NCI-H226 (cell line): ENCODE data around the gene DDR2.
"Not testable (repeated sequence)": the region's sequence is repeated elsewhere in the genome, so short reads cannot be mapped to it uniquely, and the experiment has no call there.

Experiments used
- DNase-seq: peaks from one replicate; pipeline ENCODE4 v3.0.0-alpha.2; 2015

The DDR2 gene

DNA sequence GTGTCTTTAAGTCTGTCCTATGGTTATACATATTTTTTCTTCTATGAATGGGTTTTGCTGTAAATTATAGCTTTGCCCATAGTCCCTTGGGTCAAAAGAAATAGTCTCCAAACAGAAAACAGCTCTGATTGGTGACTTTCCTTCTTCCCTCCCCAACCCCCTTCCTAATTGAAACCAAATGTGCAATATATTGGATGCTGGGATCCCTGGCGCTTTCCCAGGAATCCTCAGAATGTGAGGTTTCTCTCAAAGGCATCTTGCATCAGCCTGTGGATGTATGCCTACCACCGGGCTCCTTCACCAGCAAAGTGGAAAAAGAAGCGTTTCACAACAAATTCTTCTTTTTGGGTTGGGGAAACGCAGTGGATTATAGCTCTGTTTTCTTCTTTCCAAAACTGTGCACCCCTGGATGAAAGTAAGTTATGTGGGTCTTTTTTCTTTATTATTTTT, at the start of gene DDR2:
TSS of gene DDR2 (plus strand) at position 248 of the 450 bp plus-strand sequence. CDS start 86,600 bp downstream, outside the sequence.
- DNase-seq = peak; percentile 81

DNA sequence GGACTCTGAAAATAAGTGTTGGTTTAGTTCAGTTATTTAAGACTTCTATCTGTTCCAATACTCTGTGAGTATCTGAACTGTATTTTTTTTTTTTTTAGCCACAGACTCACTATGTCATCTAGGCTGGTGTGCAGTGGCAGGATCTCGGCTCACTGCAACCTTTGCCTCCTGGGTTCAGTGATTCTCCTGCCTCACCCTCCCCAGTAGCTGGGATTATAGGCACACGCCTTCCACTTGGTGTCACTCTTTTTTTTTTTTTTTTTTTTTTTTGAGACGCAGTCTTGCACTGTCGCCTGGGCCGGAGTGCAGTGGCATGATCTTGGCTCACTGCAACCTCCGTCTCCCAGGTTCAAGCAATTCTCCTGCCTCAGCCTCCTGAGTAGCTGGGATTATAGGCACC, 49.4 kb upstream of the DDR2 start:
- not testable (repeated sequence) for DNase-seq

DNA sequence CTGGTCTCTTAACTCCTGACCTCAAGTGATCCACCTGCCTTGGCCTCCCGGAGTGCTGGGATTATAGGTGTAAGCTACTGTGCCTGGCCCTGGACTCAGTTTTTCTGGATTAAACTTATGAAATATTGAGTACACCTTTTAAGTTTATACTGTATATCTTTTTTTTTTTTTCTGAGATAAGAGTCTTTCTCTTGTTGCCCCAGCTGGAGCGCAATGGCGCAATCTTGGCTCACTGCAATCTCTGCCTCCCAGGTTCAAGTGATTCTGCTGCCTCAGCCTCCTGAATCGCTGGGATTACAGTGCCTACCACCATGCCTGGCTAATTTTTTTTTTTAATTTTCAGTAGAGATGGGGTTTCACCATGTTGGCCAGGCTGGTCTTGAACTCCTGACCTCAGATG, 47.2 kb upstream of the DDR2 start:
- not testable (repeated sequence) for DNase-seq

DNA sequence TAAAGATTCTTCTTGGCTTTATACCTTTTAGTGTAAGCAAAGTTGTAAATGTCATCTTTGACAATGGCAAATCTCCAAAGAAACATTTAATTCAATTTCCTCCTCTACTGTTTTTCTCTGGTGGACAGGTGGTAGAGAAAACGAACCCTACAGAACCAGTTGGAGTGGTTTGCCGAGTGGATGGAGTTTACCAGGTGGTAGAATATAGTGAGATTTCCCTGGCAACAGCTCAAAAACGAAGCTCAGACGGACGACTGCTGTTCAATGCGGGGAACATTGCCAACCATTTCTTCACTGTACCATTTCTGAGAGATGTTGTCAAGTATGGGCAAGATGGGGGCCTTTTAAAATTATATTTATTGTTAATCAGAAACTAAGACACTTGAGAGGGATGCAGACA, 44.9 kb upstream of the DDR2 start:
- DNase-seq = no peak

DNA sequence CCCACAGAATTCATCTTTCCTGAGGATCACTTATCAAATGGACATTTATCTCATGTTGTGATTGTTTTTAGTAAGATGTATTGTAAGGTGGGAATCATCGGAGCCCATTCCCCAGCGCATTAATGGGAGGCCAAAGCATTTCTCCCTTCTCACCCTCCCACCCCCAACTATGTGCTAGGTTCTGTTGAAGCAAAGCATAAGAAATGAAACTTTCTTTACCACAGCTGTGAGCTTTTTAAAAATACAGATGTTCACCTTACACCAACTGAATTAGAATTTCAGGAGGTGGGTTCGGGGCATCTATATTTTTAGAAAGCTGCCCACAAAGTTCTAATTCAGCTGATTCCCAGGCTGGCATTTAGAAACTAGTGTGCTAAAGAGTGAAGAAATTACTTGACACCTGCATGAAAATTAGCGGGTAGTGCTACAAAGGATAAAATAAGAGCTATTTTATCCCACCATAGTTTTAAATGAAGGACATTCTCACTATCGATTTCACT, 44.5 kb upstream of the DDR2 start:
- DNase-seq = no peak

DNA sequence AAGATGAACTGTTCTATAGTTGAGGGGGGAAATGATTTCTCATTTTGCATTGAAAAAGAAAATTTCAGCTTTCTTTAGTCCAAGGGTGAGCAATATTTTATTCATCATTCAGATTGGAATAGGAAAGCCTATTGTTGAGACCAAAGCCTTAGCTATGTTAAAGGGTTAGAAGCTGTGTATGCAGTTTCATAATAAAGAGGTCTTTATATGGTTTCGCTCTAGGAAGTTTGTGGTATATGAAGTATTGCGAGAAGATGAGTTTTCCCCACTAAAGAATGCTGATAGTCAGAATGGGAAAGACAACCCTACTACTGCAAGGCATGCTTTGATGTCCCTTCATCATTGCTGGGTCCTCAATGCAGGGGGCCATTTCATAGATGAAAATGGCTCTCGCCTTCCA, 42.2 kb upstream of the DDR2 start:
- DNase-seq = no peak

DNA sequence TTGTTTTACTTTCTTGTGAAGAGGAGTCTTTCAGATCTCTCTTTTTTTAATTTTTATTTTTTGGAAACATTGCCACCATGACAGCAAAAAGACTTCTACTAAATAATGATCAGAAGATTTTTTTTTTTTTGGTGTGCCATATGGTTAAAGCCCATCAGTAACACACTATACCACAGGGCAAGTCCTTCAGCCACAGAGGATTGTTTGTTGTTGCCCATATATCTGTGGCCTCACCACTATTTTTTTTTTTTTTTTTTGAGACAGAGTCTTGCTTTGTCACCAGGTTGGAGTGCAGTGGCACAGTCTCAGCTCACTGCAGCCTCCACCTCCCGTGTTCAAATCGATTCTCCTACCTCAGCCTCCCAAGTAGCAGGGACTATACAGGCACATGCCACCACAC, 41.6 kb upstream of the DDR2 start:
- no peak for DNase-seq

DNA sequence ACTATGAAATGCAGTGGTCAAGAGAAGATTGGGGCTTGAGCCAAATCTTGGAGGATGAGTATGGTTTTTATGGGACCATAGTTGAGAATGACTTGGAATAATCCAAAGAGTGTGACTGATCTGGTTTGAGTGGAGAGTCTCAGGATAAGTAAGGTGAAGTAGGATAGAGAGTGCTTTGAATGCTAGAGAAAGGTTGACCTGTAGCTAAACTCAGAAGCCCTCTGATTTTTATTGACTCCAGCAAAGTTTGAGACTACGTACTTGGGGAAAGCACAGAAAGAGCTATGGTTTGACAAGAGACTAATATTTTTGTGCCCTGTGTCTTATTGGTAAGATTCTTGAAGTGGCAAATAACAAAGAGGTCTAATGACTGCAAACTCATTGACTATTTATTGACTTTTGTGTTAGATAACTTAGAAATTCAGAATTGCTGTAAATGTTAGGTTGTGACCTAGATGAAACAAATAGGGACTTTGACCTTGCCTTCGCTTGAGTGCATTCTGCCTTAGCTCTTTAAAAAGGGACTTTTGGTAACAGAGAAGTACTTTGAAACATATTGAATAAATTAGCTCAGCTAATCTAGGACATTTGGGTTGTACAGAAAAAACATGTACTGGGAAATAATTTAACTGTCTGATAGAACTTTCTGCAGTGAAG, 35.6 kb upstream of the DDR2 start:
- no peak for DNase-seq

DNA sequence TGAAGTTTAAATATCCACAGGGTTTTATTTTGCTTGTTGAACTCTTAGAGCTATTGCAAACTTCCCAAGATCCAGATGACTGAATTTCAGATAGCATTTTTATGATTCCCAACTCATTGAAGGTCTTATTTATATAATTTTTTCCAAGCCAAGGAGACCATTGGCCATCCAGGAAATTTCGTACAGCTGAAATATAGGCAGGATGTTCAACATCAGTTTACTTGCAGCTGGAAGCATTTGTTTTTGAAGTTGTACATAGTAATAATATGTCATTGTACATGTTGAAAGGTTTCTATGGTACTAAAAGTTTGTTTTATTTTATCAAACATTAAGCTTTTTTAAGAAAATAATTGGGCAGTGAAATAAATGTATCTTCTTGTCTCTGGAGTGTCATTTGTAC, 32.8 kb upstream of the DDR2 start:
- DNase-seq = no peak

DNA sequence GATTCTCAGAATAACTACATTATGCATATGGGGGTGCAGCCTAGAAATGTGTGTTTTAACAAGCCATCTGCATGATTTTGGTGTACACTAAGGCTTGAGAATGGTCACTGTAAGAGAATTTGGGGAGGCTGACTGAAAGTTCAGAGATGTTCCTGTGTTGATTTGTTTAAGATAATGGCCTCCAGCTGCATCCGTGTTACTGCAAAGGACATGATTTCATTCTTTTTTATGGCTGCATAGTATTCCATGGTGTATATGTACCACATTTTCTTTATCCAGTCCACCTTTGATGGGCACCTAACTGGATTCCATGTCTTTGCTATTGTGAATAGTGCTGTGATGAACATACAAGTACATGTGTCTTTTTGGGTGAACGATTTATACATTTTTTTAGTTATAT, 29.1 kb upstream of the DDR2 start:
- not testable (repeated sequence) for DNase-seq

DNA sequence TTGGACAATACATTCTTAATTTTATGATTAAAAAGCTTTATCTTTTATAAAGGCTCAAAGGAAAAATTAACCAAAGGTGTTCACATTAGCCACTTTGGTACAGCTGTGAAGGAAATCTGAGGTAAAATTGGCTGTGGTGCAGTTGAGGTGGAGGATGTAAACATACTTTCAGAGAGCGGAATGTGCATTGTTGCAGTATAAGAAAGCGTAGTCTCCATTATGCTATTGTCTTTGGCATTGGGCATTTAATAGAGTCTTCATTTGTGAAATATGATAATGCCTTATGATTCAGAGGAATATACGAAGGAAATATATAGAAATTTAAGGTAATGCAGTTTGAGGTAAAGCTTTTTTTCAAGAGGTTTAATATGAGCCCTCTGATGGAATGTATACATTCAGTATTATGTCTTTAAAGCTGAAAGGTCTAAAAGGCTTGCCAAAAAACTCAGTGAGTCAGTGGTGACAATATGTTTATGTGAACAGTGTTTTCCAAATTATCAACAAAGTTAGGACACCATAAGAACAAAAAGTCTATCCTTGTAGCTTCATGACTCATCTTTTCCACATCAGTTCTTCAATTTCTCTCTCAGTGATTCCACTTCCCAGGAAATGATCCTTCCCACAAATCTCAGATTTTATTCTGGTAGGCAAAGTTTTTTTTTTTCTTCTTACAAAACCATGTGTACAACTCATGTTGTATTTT, 26.9 kb upstream of the DDR2 start:
- peak; percentile 67 for DNase-seq

DNA sequence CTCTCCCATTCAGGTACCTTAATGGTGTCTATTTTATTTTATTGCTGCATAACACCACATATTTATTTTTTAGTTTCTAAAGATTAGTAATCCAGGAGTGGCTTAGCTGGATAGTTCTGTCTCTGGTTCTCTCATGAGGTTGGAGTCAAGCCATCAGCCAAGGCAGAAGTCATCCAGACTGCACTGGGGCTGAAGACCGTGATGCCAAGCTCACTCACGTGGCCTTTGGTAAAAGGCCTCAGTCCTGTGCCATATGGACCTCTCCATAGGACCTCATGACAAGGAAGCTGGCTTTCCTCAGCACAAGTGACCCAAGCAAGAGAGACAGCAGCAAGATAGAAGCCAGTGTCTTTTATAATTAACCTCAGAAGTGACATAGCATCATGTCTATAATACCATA, 23.0 kb upstream of the DDR2 start:
- DNase-seq = no peak

DNA sequence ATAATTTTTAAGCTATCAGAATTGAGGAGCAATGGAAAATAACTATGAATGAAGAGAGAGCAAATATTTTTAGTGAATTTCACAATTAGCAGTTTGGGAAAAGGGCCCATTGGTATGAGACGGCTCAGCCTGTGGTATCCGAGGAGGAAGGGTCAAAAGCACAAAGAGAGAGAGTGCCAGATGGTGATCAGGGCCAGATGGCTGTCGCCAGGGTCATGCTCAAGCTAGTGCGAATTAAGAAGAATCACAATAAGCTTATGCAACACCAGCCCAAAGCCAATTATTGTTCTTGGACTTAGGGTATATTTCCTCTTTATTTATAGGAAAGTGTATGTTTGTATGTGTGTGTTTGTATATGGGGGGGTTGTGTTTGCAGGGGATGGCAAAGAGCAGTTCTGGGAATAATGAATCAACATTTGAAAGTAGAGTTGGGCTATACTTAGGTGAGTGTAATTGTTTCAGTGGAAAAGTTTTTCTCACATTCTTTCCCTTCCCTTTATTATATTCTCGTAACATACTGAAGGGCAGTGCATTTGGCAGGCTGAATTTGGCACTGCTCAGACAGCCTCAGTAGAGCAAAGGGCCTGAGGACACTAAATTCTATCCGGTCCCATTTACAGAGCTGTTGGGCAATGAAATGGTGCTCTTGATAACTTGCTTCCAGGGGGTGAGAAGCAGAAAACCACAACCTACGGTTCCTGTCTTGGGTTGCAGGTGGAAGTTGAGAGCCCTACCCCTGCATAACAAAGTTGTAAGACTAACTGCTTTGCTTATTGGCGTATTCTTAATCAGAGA, 19.5 kb upstream of the DDR2 start:
- no peak for DNase-seq

DNA sequence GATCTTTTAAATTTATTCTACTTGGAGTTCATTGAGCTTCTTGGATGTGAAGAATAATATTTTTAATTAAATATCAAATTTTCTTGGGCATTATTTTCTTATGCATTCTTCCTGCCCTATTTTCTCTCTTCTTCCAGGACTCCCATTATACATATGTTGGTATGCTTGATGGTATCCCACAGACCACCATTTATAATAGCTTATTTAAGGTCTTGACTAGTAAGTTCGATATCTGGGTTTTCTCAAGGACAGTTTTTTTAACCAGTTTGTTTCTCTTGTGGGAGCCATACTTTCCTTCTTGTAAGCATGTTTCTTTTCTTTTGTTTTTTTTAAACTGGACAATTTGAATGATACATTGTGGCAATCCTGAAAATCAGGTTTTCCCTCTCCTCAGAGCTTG, 15.4 kb upstream of the DDR2 start:
- DNase-seq = no peak

DNA sequence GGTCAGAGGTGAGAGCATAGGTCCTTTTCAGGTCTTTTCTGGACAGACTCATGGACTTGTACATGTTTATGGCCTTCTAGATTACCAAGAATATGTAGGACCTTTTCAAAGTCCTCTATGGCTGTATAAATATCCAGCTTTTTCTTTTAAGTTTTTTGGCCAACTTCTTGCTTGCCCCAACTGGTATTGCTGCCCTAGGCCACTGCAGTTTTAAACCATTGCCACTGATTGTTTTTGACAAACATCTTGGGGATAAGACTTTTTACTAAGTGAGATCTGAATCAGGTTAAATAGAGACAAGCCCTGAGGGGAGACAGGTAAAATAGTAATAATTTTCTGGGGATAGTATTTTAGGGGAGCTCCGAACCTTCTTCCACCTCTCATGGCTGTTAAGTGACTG, 14.8 kb upstream of the DDR2 start:
- DNase-seq = no peak

DNA sequence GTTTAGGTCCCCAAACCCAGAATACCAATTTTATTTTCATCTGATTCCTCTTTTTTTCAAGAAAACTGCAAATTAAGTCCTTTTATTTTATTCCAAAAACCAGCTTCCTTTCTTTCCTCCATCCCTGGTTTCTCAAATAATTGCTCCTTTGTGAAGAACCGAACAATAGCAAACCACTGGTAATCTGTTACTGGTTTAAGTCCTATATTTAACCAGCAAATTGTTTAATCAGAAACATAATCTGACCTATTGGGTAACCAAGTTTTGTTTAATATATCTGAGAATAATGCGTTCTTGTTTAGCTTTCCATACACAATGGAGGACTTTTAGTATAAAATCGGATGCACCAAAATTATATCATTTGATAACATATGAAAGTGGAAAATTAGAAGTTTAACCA, 13.2 kb upstream of the DDR2 start:
- DNase-seq = no peak

DNA sequence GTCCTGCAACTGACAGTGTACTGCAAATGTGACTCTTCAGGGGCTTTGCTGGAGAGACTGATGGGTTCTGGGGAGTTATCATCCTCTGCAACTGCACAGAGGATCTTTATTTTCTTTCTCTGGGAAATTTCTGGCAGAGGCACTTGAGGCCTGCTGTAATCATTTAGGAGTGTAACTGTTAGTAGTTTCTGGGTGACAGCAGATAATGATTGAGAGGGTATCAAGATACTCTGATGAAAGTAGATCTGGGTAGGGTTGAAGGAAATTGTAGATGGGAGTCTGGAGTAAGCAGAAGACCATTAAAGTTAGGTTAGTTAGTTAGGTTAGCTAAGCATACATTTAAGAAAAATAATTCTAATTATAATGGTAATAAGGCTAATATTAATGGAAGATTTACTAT, 11.0 kb upstream of the DDR2 start:
- DNase-seq = no peak

DNA sequence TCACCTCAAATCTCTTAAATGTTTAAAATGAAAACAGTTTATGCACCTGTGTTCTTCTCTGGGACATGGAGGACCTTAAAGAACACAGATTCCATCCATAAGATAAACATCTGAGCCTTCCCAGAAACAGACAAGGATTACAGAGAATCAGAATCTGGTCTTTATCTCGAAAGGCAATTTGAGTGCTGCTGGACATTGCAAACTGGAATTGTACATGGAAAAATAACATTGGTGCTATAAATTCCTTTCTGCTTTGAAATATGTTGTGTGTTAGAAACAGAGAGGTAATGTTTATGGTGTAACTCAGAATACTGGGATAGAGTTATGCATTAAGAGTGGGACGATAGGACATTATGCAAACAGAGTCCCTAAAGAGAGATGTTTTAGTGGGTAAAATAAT, 6.6 kb upstream of the DDR2 start:
- DNase-seq = no peak

DNA sequence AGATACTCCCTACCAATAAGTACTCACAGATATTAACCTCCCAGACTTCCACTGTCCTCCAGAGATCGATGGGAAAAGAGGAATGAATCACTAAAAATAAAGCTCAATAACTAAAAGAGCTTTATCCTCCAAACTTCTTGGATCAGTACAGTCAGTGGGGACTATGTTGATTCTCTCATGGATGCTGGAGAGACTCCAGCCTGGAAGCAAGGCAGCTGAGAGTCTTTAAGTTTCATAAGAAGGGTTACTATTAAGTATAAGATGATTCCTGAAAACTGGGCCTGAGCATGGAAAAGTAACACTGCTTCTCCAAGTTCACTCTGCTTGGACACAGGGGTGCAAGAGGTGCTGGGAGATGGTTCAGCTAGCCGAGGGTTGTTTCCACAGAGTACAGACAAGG, 6.2 kb upstream of the DDR2 start:
- DNase-seq = no peak

DNA sequence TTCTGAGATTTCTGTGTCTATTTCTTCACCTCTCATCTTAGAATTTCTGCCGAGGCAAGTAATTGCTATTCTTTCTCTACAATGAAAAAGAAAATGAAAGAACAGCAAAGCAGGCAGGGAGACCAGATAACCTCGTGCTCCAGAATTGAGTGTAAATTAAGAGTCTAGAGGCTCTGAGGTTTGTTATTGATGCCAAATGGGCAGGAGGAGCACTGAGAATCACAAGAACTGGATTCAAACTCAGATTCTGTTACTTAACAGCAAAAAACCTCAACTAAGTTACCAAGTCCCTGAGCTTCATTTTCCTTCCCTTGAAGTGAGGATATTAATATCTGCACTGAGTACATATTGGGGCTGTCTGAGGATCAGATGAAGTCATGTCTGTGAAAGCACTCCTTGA, 5.5 kb upstream of the DDR2 start:
- no peak for DNase-seq

DNA sequence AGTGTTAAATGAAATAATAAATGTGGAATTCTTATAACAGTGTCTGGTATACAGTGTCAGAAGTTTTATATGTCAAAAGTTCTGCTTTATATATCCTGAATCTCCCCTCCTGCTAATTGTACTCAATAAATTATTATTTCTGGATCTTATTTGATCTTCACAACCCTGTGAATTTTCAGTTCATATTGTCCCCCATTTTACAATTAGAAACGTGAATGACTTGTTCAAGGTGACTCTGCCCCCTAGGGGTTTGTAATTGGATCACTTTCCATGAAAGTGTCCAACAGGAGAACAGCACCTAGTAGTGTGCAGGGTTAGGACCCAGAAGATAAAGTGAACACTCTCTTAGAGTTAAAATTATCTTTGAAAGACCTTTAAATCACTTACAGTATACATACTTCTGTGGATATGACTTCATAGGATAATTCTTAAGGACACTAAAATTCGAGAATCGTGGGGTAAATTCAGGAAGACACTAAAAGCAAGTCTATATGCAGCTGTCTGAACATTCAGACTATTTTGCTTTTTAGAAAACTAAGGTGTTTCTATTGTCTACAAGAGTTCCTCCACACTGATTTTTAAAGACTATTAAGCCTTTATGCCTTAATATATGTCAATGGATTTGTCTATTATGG, 4.5 kb upstream of the DDR2 start:
- no peak for DNase-seq

DNA sequence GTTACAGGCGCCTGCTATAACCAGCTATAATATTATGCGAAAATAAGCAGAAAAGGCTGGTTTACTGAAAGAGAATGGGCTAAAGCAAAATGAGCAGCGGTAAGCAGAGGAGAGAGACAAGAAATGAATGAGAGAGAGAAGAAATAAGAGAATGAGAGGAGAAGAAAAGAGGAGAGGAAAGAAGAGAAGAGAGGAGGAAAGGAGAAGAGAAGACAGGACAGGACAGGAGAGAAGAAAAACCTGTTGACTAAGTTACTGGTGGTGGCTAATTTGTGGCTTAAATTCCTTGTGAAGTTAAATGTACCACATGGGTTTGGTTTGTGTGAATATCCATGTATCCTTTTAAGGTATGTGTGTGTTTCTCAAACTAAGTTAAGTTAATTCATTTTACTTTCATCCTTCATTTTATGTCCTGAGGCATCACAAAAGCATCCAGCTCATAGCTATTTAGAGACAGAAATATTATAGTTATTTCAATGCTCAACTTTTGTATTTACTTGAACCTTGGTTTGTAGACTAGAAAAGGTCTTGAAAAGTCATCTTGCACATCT, 3.1 kb upstream of the DDR2 start:
- DNase-seq = no peak

DNA sequence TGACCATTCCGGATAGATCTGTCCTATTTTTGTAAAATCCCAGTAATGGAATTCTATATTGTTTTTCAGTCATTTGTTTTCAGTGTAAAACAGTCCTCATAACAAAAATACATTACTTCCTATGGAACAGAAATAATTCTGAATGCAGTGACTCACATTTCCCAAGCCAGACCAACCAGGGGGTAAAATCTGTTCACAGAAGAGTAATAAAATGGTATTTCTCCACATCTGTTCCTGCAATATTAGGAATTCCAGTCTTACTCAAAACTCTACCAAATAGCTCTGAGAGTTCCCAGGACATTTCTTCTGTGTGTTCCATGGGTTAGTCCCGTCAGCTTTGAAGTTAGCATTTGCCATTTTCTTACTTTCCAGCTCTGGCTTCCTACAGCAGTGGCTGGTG, 2.6 kb upstream of the DDR2 start:
- no peak for DNase-seq
